HEK293T (cell line): ENCODE results near the gene TRAF2.

Experiments used
- ARNT ChIP-seq: fragments of 450-650 bp; IDR thresholded peaks from 2 replicates; pipeline ENCODE4 v1.6.1; 2017; ENCODE audit warnings: mild to moderate bottlenecking
- BHLHE40 ChIP-seq: fragments of 450-650 bp; IDR thresholded peaks from 2 replicates; pipeline ENCODE4 v1.6.1; 2016; ENCODE audit warnings: mild to moderate bottlenecking, moderate library complexity, borderline replicate concordance
- ELF4 ChIP-seq: fragments of 450-650 bp; IDR thresholded peaks from 2 replicates; pipeline ENCODE4 v1.6.1; 2017; ENCODE audit warnings: antibody characterized with exemption
- FOXA1 ChIP-seq: fragments of 450-650 bp; IDR thresholded peaks from 2 replicates; pipeline ENCODE4 v1.6.1; 2016; ENCODE audit warnings: mild to moderate bottlenecking
- FOXK2 ChIP-seq: fragments of 450-650 bp; IDR thresholded peaks from 2 replicates; pipeline ENCODE4 v1.6.1; 2016; ENCODE audit warnings: mild to moderate bottlenecking
- FOXM1 ChIP-seq: fragments of 450-650 bp; IDR thresholded peaks from 2 replicates; pipeline ENCODE4 v1.6.1; 2017; ENCODE audit warnings: mild to moderate bottlenecking, borderline replicate concordance
- HDGF ChIP-seq: fragments of 450-650 bp; IDR thresholded peaks from 2 replicates; pipeline ENCODE4 v1.6.1; 2017; ENCODE audit warnings: antibody characterized with exemption, borderline replicate concordance
- L3MBTL2 ChIP-seq: fragments of 450-650 bp; conservative IDR thresholded peaks from 2 replicates; pipeline ENCODE4 v1.6.1; 2016; ENCODE audit warnings: mild to moderate bottlenecking
- LEF1 ChIP-seq: fragments of 450-650 bp; IDR thresholded peaks from 2 replicates; pipeline ENCODE4 v1.6.1; 2017; ENCODE audit warnings: mild to moderate bottlenecking, borderline replicate concordance
- NFRKB ChIP-seq: fragments of 450-650 bp; IDR thresholded peaks from 2 replicates; pipeline ENCODE4 v1.6.1; 2016; ENCODE audit warnings: mild to moderate bottlenecking, moderate library complexity
- SP1 ChIP-seq: fragments of 450-650 bp; IDR thresholded peaks from 2 replicates; pipeline ENCODE4 v1.6.1; 2017
- SUZ12 ChIP-seq: fragments of 450-650 bp; IDR thresholded peaks from 2 replicates; pipeline ENCODE4 v1.6.1; 2016; ENCODE audit warnings: mild to moderate bottlenecking
- ZNF384 ChIP-seq: fragments of 450-650 bp; IDR thresholded peaks from 2 replicates; pipeline ENCODE4 v1.6.1; 2016

DNA sequence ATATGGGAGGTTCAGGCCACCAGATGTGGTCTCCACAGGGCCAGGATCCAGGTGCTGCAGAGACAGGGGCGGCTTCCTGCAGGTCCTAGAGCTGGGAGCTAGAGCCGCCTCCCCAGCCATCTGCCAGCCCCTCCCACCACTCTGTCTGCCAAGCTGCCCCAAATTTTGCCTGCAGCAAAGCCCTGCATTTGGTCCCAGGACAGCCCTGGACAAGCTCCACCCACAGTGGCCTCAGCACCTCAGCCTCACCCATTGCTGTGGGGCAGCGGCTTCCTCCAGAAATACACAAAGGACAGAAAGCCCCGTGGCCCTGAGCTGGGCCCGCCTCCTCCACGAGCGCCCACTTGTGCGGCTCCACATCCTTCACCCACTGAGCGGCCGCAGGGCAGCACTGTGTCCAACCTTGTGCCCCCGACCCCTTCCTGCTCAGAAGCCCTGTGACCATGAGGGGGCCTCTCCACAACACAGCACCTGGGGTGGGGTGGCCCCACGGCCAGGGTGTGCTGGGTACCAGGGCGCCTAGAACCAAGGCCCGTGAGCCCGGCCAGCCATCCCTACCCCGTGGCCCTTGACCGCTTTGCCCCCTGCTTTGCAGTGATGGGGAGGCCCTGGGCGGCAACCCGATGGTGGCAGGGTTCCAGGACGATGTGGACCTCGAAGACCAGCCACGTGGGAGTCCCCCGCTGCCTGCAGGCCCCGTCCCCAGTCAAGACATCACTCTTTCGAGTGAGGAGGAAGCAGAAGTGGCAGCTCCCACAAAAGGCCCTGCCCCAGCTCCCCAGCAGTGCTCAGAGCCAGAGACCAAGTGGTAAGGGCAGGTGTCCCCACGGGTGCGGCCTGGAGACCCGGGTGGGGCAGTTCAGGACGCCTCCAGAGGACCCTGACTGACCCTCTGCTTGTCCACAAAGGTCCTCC, 47.7 kb upstream of the TRAF2 start:
- TF ChIP-seq FOXK2 (no peak), L3MBTL2 (no peak), NFRKB (no peak), BHLHE40 (no peak), SP1 (no peak), ELF4 (no peak), LEF1 (no peak), FOXM1 (no peak), ZNF384 (no peak), HDGF (no peak), SUZ12 (no peak), ARNT (no peak), FOXA1 (no peak)
